HepG2 (cell line): ENCODE results near the gene UTS2R. TPM values are rescaled to one million over a fixed set of nuclear protein-coding genes. Genes with fewer than 3 reads are reported as not detected.

Source experiments
- ATAC-seq: fragments of 200-7000 bp; cut with Tn5 transposase; 3 replicates; pipeline ENCODE4 v1.9.1; 2020; ENCODE audit warnings: mild to moderate bottlenecking, moderate library complexity
- BruUV-seq: library from RNA; stranded (reverse); fragments of 400-500 nt; replicated peaks from 2 replicates; lab custom pipeline; 2021; lab: Mats Ljungman, UMichigan
- CTCF ChIA-PET: fragments of 300-600 bp; formaldehyde crosslinking; extraction: SDS; loops from one replicate; lab custom pipeline; 2021; ENCODE audit warnings: low total read pairs, inconsistent platforms, low intra/inter-chr PET ratio; lab: Yijun Ruan, JAX
- POLR2A ChIA-PET: fragments of 350-600 bp; sonication (Branson Sonifier 250); formaldehyde crosslinking; loops from one replicate; lab custom pipeline; 2020; ENCODE audit warnings: antibody characterized with exemption, inconsistent platforms; lab: Yijun Ruan, JAX
- DNase-seq: peaks from one replicate; pipeline ENCODE4 v3.0.0-alpha.2; 2015; ENCODE audit warnings: low spot score
- FAIRE-seq: peaks from 3 replicates; lab custom pipeline; 2011; peaks lifted over from hg19 to GRCh38; lab: Jason Lieb, UNC
- H2AFZ ChIP-seq: one replicate; pipeline ENCODE4 v1.6.1; 2011; ENCODE audit warnings: low read length, inconsistent platforms
- H3K27ac ChIP-seq: fragments of 300-600 bp; 3 replicates; pipeline ENCODE4 v1.8.0; 2011; ENCODE audit warnings: mixed run types, mild to moderate bottlenecking, mixed read lengths, low read length, inconsistent platforms; ENCODE audit not compliant: insufficient read depth; ENCODE audit errors: extremely low read length
- H3K27me3 ChIP-seq, 2 experiments: fragments of 200-600 bp in 1 of 2; 2 replicates in 1 of 2; 3 replicates in 1 of 2; pipeline versions ENCODE4 v1.6.0 to v1.8.0; 2011; ENCODE audit warnings: low read length in 2 of 2, mild to moderate bottlenecking in 2 of 2, moderate library complexity in 2 of 2, inconsistent platforms in 1 of 2; ENCODE audit not compliant: insufficient read depth in 2 of 2, control insufficient read depth in 1 of 2
- H3K36me3 ChIP-seq, 2 experiments: fragments of 200-600 bp in 1 of 2; replicated peaks in 1 of 2; 2 replicates in 1 of 2; 3 replicates in 1 of 2; pipeline versions ENCODE4 v1.5.1 to v1.8.0; 2011; ENCODE audit warnings: low read length in 2 of 2, inconsistent platforms in 1 of 2; ENCODE audit not compliant: insufficient read depth in 2 of 2, control insufficient read depth in 1 of 2
- H3K4me1 ChIP-seq: 2 replicates; pipeline ENCODE4 v1.5.1; 2012; ENCODE audit warnings: low read length, inconsistent platforms; ENCODE audit not compliant: insufficient read depth
- H3K4me2 ChIP-seq: 2 replicates; pipeline ENCODE4 v1.6.0; 2011; ENCODE audit warnings: low read depth, low read length, inconsistent platforms
- H3K4me3 ChIP-seq, 3 experiments: fragments of 200-600 bp in 1 of 3; sonication (generic), shearing (Covaris generic) in 1 of 3; replicated peaks in 1 of 3; 2 replicates each; pipeline ENCODE4 v1.5.1; 2011 to 2016; ENCODE audit warnings: low read length in 3 of 3, inconsistent platforms in 2 of 3, low read depth in 2 of 3, mild to moderate bottlenecking in 2 of 3, control low read depth in 1 of 3, mixed read lengths in 1 of 3; ENCODE audit not compliant: insufficient read depth in 1 of 3
- H3K79me2 ChIP-seq: one replicate; pipeline ENCODE4 v1.6.1; 2011; ENCODE audit warnings: low read length, inconsistent platforms; ENCODE audit not compliant: insufficient read depth
- H3K9ac ChIP-seq: 2 replicates; pipeline ENCODE4 v1.6.0; 2011; ENCODE audit warnings: mild to moderate bottlenecking, low read depth, low read length, inconsistent platforms; ENCODE audit not compliant: insufficient read depth
- H3K9me3 ChIP-seq: 2 replicates; pipeline ENCODE4 v1.5.1; 2012; ENCODE audit warnings: mild to moderate bottlenecking, low read length
- H4K20me1 ChIP-seq: 2 replicates; pipeline ENCODE4 v1.6.0; 2011; ENCODE audit warnings: inconsistent platforms, mild to moderate bottlenecking, low read length, moderate library complexity; ENCODE audit not compliant: insufficient read depth
- FOXJ3 ChIP-seq: sonication (generic); formaldehyde crosslinking; IDR thresholded peaks from 2 replicates; pipeline ENCODE4 v1.4.0; 2020; ENCODE audit warnings: missing genetic modification reagents, mild to moderate bottlenecking, borderline replicate concordance
- IKZF1 ChIP-seq: fragments of 450-650 bp; IDR thresholded peaks from 2 replicates; pipeline ENCODE4 v1.7.1; 2016
- MEIS1 ChIP-seq: sonication (generic); formaldehyde crosslinking; IDR thresholded peaks from 2 replicates; pipeline ENCODE4 v1.9.0; 2021; ENCODE audit warnings: mild to moderate bottlenecking, missing genetic modification reagents, moderate library complexity, borderline replicate concordance
- NFE2L1 ChIP-seq: sonication (generic); formaldehyde crosslinking; IDR thresholded peaks from 2 replicates; pipeline ENCODE4 v1.4.0; 2020; ENCODE audit warnings: missing genetic modification reagents, mild to moderate bottlenecking, borderline replicate concordance
- POLR2A ChIP-seq, 2 experiments: IDR thresholded peaks; 2 replicates each; pipeline ENCODE4 v1.6.1; 2011; ENCODE audit warnings: low read depth in 2 of 2, low read length in 2 of 2, mild to moderate bottlenecking in 1 of 2, moderate library complexity in 1 of 2; ENCODE audit not compliant: insufficient read depth in 1 of 2
- RFX1 ChIP-seq: fragments of 450-650 bp; IDR thresholded peaks from 2 replicates; pipeline ENCODE4 v1.6.1; 2017
- ZEB1 ChIP-seq: IDR thresholded peaks from 2 replicates; pipeline ENCODE4 v1.6.1; 2012; ENCODE audit warnings: mild to moderate bottlenecking, low read depth, inconsistent platforms; ENCODE audit not compliant: insufficient replicate concordance
- ZNF101 ChIP-seq: sonication (generic); formaldehyde crosslinking; IDR thresholded peaks from 2 replicates; pipeline ENCODE4 v1.4.0; 2020; ENCODE audit warnings: mild to moderate bottlenecking, low read depth, missing genetic modification reagents, borderline replicate concordance
- ZNF572 ChIP-seq: sonication (generic); formaldehyde crosslinking; IDR thresholded peaks from 2 replicates; pipeline ENCODE4 v1.5.1; 2020; ENCODE audit warnings: mild to moderate bottlenecking, missing genetic modification reagents
- ZNF619 ChIP-seq: sonication (generic); formaldehyde crosslinking; IDR thresholded peaks from 2 replicates; pipeline ENCODE4 v1.4.0; 2020; ENCODE audit warnings: mild to moderate bottlenecking, missing genetic modification reagents
- ZNF737 ChIP-seq: sonication (generic); formaldehyde crosslinking; IDR thresholded peaks from 2 replicates; pipeline ENCODE4 v1.5.0; 2020; ENCODE audit warnings: missing genetic modification reagents, mild to moderate bottlenecking, borderline replicate concordance
- WGBS: methylation state at CpG from one replicate; pipeline ENCODE4 v1.1.6; 2017; ENCODE audit warnings: low lambda C conversion rate; 5-methylcytosine and 5-hydroxymethylcytosine counted together
- in situ Hi-C: cut with HindIII; loops from 2 replicates; pipeline ENCODE4 v1.10.0; 2017; ENCODE audit warnings: low pct_unique_long_range_greater_than_20kb; ENCODE audit not compliant: extremely low pct_ligation_motif_present
- intact Hi-C: fragments of 100-400 bp; cut with micrococcal nuclease; formaldehyde crosslinking; loops from one replicate; pipeline ENCODE4 v1.10.0; 2022; ENCODE audit not compliant: unreplicated experiment
- polyA plus RNA-seq, 8 experiments: library from polyadenylated mRNA; depleted of rRNA in 3 of 8; stranded (reverse) in 7 of 8; unstranded in 1 of 8; fragments of >200 nt; fragmentation: Illumina TruSeq in 4 of 8; extraction: Trizol in 4 of 8; gene quantifications; 2 replicates each; pipeline versions ENCODE4 v1.2.1 to v1.2.3, GENCODE V29; 2011 to 2016; ENCODE audit warnings: low read depth in 4 of 8, missing spikeins in 1 of 8, mixed read lengths in 1 of 8; ENCODE audit not compliant: insufficient read depth in 1 of 8
- total RNA-seq, 5 experiments: library from RNA; depleted of rRNA; stranded (reverse); fragments of >200 nt; fragmentation: Illumina TruSeq; extraction: Trizol; gene quantifications; 2 replicates each; pipeline ENCODE4 v1.2.3, GENCODE V29; 2016; ENCODE audit warnings: low read depth in 1 of 5
- TF ChIP-seq, protein P1 (sequence below): sonication (generic); formaldehyde crosslinking; IDR thresholded peaks from 2 replicates; pipeline ENCODE4 v1.4.0; 2020; ENCODE audit warnings: missing genetic modification reagents
- TF ChIP-seq, protein P2 (sequence below), 2 experiments: sonication (generic) in 1 of 2; formaldehyde crosslinking in 1 of 2; IDR thresholded peaks; 2 replicates each; pipeline versions ENCODE4 v1.4.0 to v1.6.1; 2016 to 2020; ENCODE audit warnings: borderline replicate concordance in 1 of 2, low read depth in 1 of 2, mild to moderate bottlenecking in 1 of 2, missing genetic modification reagents in 1 of 2
- TF ChIP-seq, protein P3 (sequence below): sonication (generic); formaldehyde crosslinking; IDR thresholded peaks from 2 replicates; pipeline ENCODE4 v1.8.0; 2023; ENCODE audit warnings: mild to moderate bottlenecking, missing genetic modification reagents

Gene UTS2R
- total and polyA plus RNA-seq, 2 of the 13 experiments (the other 11 are each of a cell fraction or from before 2014, with no cell fraction given), result 0.13 to 0.15 TPM

DNA sequence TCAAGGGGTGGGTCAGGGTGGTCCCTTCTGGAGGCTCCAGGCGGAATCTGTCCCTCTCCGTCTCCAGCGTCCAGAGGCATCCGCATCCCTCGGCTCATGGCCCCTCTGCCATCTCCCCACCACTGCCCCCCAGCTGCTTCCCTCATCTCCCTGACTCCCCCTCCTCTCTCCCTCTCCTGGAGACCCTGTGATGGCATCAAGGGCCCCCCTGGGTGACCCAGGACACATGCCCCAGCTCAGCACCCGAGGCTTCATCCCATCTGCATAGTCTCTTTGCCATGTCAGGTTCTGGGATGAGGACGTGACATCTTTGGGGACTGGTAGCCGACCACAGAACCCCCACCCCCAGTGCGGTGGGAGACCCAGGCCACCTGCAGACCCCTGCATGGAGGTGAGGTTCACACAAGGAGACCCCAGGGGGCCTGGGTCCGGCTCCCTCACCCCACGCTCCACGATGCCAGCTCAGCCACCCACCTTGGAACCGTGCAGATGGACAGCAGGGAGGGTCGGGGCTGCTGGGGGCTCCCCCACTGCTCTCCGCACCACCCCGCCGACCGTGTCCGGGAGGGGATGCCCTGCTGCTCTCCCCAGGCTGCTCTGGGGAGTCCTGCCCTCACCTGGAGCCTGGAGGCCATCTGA is 41.8 kb upstream of the UTS2R start:
- H3K4me1 ChIP-seq, result peaks cover 90% of the 10 kb centered on the region
- peak overlapping the region; percentile 64 for H3K9ac ChIP-seq
- H3K79me2 ChIP-seq, result peaks cover 4% of the 10 kb centered on the region
- peak overlapping the region; percentile 83 for H3K27ac ChIP-seq
- H3K36me3 ChIP-seq, result no peaks in the 10 kb centered on the region
- no peaks in the 10 kb centered on the region for H3K27me3 ChIP-seq
- no peak for DNase-seq
- no peaks in the 10 kb centered on the region for H3K9me3 ChIP-seq
- in situ Hi-C loops, result no loop called here
- H3K4me3 ChIP-seq, result peak overlapping the region in 2 of 3 experiments; percentile 36 to 58; a peak in 4 of 6 replicates
- CTCF ChIA-PET, result no interaction called here
- intact Hi-C loops, result loop anchor here (10.0 kb wide), 1 partner anchor 185 kb away; the partner anchor contains the start of gene FOXK2
- peak overlapping the region; percentile 81 for H3K4me2 ChIP-seq
- FAIRE-seq, result no peak
- no TSS peak for BruUV-seq
- 56% methylated on average over 11 of the region's 19 CpGs for WGBS
- peak; percentile 0; the same call in 1 of the 3 replicates for ATAC-seq
- H2AFZ ChIP-seq, result no peak overlapping the region
- H4K20me1 ChIP-seq, result no peaks in the 10 kb centered on the region
- POLR2A ChIA-PET, result interaction anchor here (0.9 to 20.8 kb wide), 11 partner anchors 8 to 88 kb away, joined by 3 to 270 read pairs (median 8); partner anchors contain the start of genes CD7, HEXD and OGFOD3
- TF ChIP-seq ZNF737 (CRISPR knock-in tag) (no peak), ZEB1 (no peak), MEIS1 (no peak), RFX1 (no peak), FOXJ3 (CRISPR knock-in tag) (no peak), ZNF572 (no peak), ZNF619 (0 out of 2 replicates have a peak, but pooled peaks have one; percentile 57), POLR2A (IDR thresholded peaks at IDR 0.05; ENCODE audit: insufficient read depth in 1 of 2, low read depth in 2 of 2, low read length in 2 of 2) (no peak), NFE2L1 (CRISPR knock-in tag) (peak; percentile 11; the same call in 1 of the 2 replicates), ZNF101 (no peak), IKZF1 (no peak)
- TF ChIP-seq, protein P1, sequence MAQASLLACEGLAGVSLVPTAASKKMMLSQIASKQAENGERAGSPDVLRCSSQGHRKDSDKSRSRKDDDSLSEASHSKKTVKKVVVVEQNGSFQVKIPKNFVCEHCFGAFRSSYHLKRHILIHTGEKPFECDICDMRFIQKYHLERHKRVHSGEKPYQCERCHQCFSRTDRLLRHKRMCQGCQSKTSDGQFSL, result no peak
- TF ChIP-seq, protein P2, sequence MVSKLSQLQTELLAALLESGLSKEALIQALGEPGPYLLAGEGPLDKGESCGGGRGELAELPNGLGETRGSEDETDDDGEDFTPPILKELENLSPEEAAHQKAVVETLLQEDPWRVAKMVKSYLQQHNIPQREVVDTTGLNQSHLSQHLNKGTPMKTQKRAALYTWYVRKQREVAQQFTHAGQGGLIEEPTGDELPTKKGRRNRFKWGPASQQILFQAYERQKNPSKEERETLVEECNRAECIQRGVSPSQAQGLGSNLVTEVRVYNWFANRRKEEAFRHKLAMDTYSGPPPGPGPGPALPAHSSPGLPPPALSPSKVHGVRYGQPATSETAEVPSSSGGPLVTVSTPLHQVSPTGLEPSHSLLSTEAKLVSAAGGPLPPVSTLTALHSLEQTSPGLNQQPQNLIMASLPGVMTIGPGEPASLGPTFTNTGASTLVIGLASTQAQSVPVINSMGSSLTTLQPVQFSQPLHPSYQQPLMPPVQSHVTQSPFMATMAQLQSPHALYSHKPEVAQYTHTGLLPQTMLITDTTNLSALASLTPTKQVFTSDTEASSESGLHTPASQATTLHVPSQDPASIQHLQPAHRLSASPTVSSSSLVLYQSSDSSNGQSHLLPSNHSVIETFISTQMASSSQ (IDR thresholded peaks at IDR 0.05; ENCODE audit: low read depth), result no peak
- TF ChIP-seq, protein P2 (CRISPR knock-in tag; IDR thresholded peaks at IDR 0.05; ENCODE audit: borderline replicate concordance), result no peak
- TF ChIP-seq, protein P3, sequence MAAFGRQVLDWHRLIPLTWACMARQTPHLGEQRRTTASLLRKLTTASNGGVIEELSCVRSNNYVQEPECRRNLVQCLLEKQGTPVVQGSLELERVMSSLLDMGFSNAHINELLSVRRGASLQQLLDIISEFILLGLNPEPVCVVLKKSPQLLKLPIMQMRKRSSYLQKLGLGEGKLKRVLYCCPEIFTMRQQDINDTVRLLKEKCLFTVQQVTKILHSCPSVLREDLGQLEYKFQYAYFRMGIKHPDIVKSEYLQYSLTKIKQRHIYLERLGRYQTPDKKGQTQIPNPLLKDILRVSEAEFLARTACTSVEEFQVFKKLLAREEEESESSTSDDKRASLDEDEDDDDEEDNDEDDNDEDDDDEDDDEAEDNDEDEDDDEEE, result peak; percentile 77; the same call in 1 of the 2 replicates
